ENCODE results near the gene CLDN5.

The CLDN5 gene

DNA sequence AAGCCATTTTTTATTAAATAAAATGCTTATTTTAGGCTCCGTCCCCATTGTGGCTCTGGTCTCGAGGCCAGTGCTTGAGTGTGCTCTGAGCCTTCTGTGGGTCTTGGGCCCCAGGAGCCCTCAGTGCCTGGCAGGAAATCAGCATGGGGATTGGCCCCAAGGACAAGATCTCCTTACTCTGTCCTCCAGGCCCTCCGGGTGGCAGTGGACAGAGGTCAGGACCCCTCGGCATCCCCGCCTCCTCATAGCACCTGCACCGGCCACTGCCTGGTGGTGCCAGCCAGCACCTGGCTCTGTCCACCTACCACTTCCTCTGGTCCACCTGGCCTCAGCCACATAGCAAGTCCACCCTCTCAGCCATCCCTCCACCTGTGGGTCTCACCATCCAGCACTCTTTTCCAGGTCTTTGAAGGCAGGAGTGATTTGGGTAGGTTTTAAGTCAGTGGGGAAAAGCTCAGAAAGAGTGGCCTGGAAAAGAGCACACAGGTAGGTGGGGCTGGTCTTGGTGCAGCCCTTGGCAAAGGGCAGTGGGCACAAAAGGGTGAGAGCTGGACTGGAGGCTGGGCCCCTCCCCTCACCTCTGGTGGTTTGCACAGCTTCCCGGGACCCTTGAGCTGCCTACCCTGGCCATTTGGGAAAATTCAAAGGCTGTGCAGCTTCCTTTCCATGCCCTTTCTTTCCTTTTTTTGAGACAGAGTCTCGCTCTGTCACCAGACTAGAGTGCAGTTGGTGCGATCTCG, 3.5 kb downstream of the CLDN5 start:
- DNase-seq: no peak

- no peak for DNase-seq
Observed at GRCh38 chr22:19520007-19520406, 4.2 kb downstream of the CLDN5 start.

- no peak for DNase-seq
Observed at GRCh38 chr22:19519041-19519926, 4.9 kb downstream of the CLDN5 start.

GRCh38 chr22:19518635-19519034, 5.6 kb downstream of the CLDN5 start:
- no peak for DNase-seq

DNA sequence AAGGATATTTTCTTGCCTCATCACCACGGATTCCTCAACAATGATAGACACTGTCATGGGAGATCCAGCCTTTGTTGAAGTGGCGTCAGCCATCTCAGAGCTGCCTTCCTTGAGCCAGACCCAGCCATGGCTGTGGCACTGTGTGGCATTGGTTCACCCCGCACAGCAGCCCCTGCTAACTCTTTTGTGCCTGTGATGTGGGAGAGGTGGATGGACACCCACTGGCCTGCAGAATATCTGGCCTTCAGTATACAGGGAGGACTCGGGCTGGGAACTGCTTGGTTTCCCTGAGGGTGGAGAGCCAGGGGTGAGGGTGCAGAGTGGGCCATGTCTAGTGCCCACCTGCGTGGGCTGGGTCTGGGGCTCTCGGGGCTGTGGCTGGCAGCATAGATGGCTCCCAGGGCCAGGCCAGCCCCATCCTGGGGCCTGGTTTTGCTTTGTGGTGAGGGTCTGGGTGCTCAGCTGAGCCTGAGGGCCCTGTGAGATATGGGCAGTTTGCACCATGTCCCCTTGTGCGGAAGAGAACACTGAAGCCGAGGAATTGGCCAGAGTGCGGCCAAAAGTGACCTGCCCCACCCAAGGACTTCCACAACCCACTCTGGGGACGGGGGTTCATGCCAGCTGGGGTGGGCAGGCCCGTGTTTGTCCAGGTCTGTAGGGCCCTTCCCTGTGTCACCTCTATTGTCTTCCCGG, 6.1 kb downstream of the CLDN5 start:
- no peak for DNase-seq

DNA sequence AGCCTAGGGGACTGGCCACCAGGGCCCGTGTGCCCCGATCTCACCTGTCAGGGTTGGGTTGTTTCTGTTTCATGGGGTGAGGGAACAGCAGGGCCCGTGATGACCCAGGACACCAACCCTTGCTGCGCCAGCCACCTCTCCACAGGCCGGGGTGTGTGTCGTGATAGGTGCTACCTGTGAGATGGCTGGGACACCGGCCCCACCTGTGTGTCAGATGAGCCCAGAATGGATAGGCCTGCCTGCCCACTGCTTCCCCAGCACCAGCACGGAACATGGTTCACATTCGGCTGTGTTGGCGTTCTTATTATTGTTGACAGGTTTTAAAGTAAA, 7.1 kb downstream of the CLDN5 start:
- DNase-seq: no peak

- no peak for DNase-seq
Observed at GRCh38 chr22:19516378-19517170, 7.6 kb downstream of the CLDN5 start.

DNA sequence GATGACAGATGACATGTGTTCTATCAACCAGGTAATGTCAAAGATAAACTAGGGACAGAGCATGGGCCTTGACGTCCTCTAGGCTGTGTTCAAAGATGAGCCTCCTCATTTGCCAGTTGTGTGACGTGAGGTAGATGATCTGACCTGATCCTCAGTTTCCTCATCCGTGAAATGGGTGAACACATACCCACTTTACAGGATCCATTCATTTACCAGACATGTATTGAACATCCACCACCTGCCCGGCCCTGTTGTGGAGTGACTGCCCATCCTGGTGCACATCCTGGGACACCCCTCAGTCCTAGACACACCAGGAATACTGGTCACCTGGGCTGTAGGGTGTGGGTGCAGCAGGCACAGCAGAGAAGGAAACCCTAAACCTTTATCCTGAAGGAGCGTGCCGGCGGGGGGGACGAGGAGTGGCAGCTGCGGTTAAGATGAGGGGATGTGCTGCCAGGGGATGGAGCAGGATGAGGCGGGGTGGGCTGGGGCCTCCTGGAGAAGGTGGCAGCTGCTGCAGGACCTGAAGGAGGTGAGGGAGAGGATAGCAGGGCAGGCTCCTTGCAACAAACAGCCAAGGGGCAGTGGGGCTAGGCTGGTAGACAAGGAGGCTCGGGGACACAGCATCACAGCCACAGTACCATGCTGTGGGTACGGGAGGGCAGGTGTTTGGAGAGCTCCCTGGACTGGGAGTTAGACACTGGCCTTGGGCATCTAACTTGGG, 8.4 kb downstream of the CLDN5 start:
- no peak for DNase-seq

GRCh38 chr22:19514831-19515565, 9.2 kb downstream of the CLDN5 start:
- no peak for DNase-seq

GRCh38 chr22:19513823-19514222, 10.4 kb downstream of the CLDN5 start:
- no peak for DNase-seq

DNA sequence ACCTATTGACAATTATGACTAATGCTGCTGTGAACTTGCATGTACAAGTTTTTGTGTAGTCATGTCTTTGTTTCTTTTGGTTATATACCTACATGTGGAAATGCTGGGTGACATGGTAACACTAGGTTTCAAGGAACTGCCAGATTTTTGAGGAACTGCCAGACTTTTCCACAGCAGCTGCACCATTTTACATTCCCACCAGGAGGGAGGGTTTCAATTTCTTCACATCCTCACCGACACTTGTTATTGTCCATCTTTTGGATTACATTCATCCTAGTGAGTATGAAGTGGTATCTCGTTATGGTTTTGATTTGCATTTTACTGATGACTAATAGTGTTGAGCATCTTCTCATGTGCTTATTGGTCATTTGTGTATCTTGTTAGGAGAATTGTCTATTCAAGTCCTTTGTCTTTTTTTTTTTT, 13.3 kb downstream of the CLDN5 start:
- no peak for DNase-seq

GRCh38 chr22:19509923-19510322, 14.3 kb downstream of the CLDN5 start:
- DNase-seq: no peak

GRCh38 chr22:19509191-19509590, 15.0 kb downstream of the CLDN5 start:
- DNase-seq: no peak

GRCh38 chr22:19508024-19508776, 16.0 kb downstream of the CLDN5 start:
- DNase-seq: no peak

- DNase-seq: no peak
Observed at GRCh38 chr22:19507534-19507861, 16.7 kb downstream of the CLDN5 start.

- DNase-seq: no peak
Observed at GRCh38 chr22:19506212-19506611, 18.0 kb downstream of the CLDN5 start.

GRCh38 chr22:19505735-19506126, 18.5 kb downstream of the CLDN5 start:
- no peak for DNase-seq

GRCh38 chr22:19504900-19505734, 19.1 kb downstream of the CLDN5 start:
- DNase-seq: no peak

GRCh38 chr22:19503869-19504268, 20.3 kb downstream of the CLDN5 start:
- DNase-seq: peak; percentile 29

DNA sequence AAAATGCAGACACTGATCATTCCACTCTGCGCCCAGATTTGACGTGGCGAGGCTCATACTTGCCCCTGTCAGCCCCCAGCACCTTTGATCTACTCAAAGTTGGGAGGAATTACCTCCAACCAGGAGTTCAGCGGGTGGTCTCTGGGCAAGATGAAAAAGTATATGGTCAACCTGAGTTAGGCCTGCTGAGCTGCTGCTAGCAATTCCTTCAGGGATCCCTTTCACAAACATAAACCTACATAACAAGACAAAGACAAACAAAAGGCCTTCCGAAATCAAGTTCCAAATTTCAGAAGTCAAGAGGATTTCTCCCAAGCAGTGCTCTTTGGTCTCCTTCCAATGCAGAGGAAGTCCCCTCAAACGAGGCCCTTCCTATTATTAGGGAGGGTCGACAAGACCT, 20.8 kb downstream of the CLDN5 start:
- DNase-seq: peak; percentile 20
